ENCODE measurements around the gene CBX1.
A peak's percentile ranks its signal among the peaks of the same experiment; 100 is the strongest.
"Not testable (repeated sequence)": the region's sequence is repeated elsewhere in the genome, so short reads cannot be mapped to it uniquely, and the experiment has no call there.

CBX1 gene

GRCh38 chr17:48070195-48070594, 31.1 kb downstream of the CBX1 start:
- no peak for DNase-seq

DNA sequence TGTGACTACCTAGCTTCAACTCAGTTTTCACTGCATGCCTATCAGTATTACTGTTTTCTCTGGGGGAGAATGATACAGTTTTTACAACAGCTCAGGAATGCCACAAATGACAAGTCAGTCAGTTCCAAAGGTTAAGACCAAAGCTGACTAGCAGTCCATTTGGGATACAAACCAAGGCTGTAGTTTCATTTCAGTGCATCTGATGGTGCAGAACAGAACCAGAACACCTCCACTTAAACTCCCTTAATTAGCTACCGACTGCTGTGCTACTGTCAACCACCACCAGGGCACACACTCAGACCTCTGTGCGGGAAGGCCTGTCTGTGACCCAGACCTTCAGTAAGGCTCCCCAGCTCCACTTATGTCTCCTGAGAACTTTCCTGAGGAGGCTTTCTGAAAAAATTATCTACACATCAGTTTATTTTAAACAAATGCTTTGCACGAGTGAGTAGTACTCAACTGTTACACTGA, 32.8 kb downstream of the CBX1 start:
- no peak for DNase-seq

- not testable (repeated sequence) for DNase-seq
These were observed 33.5 kb downstream of the CBX1 start for GRCh38 chr17:48067808-48068207.

DNA sequence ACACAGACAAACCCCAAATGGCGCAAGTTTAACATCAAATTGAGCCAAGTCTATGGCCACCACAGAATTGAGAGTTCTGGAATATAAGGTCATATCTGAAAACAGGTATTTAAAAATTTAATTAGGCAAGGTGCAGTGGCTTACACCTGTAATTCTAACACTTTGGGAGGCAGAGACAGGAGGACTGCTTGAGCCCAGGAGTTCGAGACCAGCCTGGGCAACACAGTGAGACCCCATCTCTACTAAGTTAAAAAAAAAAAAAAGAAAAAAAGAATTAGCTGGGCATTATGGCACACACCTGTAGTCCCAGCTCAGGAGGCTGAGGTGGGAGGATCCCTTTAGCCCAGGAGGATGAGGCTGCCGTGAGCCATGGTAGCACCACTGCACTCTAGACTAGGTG, 34.0 kb downstream of the CBX1 start:
- DNase-seq = no peak

DNA sequence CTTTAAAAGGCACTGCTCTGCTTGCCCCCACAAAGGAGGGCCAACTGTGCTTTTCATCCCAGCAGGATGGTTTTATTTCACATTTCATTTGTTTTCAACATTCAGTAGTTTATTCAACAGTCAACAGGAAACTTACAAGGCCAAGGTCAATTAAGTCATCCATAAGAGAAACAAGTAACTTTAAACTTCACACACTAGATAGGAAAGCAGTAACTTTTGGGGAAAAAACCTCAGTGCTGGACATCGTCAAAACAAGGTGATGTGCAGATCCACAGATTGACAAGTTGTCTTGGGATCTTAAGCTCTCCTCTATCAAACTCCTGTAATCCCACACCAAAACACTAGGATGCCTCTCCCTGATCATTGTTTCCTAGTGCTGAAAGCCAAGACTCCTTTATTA, 34.6 kb downstream of the CBX1 start:
- no peak for DNase-seq

DNA sequence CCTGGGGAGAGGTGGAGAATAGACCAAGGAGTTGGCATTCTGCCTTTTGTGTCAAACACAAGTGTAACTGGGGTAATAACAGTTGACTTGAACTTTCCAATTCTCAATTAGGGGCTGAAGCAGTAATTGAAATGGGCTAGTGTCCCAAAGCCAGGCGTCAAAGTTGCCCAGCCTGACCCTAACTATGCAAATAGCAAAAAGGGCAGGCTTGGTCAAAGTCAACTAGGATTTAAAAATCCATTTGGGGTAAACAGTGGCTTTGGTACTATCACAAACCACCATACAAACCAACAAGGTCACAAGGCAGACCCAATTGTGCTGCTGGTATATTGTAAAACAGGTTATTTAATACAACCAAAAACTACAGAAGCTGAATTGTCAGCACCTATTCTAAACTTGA, 35.1 kb downstream of the CBX1 start:
- no peak for DNase-seq

GRCh38 chr17:48064638-48065037, 36.6 kb downstream of the CBX1 start:
- no peak for DNase-seq

DNA sequence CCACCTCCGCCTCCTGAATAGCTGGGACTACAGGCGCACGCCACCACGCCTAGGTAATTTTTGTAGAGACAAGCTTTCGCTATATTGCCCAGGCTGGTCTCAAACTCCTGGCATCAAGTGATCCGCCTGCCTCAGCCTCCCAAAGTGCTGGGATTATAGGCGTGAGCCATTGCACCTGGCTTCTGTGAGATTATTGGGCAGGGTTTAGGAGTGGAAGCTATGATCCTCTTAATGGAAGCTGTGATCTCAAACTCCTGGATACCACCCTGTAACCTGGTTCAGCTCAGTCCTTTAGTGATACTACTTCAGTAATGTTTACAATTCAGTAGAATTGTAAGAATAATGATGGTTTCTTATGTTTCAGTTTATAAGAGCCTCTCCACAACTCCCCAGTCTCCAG, 39.0 kb downstream of the CBX1 start:
- DNase-seq = no peak

GRCh38 chr17:48060249-48060648, 41.0 kb downstream of the CBX1 start:
- DNase-seq = no peak

GRCh38 chr17:48059125-48059668, 42.1 kb downstream of the CBX1 start:
- no peak for DNase-seq

GRCh38 chr17:48058393-48059124, 42.7 kb downstream of the CBX1 start:
- DNase-seq = no peak

- DNase-seq = no peak
These were observed 43.7 kb downstream of the CBX1 start for GRCh38 chr17:48057626-48058025.

DNA sequence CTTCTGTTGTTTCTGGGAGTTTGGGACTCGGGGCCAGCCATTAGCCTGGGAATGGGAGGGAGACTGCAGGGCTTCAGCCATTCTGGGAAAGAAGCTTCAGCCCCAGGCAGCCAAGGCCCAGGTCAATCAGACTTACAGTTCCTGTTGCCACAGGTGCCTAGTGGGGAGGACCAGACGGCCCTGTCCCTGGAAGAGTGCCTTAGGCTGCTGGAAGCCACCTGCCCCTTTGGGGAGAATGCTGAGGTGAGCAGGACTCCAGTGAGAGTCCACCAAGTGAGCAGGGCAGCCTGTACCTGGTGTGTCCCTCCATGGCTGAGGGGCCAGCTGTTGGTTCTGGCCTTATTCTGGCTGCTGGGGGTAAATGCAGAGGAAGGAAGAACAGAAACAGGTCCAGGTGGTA, 44.4 kb downstream of the CBX1 start:
- no peak for DNase-seq

- no peak for DNase-seq
These were observed 45.0 kb downstream of the CBX1 start for GRCh38 chr17:48056246-48056745.

DNA sequence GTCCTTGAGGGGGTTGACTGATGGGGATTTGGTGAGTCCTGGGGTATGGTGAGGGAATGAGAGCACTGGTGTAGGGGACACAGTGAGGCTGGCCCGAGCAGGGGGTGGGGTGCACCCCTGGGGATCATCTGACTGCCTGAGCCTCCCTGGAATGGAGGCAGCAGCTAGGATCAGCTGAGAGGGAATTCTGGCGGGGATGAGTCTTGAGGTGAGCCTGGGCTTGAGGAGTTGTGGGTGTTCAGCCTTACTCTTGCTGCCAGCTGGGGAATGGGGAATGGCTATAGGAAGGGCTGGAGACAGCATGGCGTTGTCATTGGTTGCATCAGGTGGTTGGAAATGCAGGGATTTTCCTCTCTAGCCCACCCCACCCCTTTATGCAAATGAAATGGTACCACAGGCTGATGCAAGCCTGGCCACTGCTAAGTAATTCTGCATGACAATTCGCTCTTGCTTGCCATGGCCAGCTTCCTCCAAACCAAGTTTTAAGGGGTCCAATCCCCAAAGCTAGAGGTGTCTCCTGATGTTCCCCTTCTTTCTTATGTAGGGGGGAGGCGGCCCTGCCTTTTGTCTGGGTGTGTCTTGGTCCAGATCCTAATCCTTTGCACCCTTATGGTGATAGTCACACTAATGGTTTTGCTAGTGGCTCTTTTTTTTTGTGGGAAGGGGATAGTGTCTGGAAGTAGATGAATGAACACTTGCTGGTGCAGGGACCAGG, 45.6 kb downstream of the CBX1 start:
- no peak for DNase-seq

- DNase-seq = peak; percentile 91
These were observed 46.8 kb downstream of the CBX1 start for GRCh38 chr17:48054238-48055185.

DNA sequence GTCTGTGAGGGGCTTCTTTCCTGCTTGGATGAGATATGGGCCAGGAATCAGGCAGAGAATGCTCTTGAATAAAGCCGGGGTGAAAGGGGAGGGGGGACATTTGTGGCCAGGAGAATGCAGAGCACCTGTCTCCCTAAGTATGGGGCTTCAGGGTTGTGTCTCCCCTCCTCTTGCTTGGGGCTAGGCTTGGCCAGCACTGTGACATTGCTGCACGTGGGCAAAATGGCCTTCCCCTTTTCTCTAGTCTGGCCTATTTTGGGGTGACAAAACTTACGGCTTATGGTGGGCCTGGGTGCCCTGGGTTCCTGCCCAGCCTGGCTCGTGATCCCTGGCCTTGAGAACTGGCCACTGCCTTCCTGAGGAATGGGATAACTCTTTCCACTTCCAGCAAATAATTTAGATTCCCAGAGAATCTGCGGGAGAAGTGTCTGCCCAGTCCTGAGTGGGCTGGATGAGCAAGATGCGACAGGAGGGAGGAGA, 47.5 kb downstream of the CBX1 start:
- no peak for DNase-seq

- DNase-seq = peak; percentile 29
These were observed 48.1 kb downstream of the CBX1 start for GRCh38 chr17:48052956-48053757.

DNA sequence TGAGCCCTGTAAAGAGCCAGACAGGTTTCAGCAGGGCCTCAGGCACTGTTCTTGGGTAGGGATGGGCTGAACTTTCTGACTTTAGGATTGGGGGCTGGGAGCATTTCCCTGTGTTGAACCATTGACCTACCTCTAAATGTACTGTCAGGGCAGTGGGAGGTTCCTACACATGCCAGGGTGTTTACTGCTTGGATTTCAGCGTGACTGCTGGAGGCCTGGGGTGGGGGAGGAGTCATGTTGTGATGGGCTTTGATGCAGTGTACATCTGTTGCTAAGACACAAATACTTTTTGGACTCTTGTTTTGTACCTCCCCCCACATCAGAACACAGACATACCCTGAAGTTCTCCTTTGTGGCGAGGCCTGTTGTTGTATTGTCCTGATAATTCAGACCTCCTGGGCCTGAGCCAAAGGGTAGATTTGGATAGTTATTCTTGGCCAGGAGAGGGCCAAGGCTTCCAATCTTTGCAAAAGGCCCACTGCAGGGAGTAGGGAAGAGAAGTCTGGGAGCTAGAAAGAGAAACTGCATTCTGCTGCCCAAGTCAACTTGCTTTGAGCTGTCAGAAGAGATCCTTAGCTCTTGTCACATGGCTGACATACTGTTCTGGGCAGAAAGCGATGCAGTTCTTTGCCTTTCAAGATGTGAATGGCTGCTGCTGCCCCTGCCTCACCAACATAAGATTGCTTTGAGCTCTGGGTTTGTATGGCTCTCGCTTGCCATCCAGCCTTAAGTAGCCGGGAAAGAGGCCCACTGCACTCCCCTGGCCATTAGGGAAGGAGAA, 49.4 kb downstream of the CBX1 start:
- no peak for DNase-seq

DNA sequence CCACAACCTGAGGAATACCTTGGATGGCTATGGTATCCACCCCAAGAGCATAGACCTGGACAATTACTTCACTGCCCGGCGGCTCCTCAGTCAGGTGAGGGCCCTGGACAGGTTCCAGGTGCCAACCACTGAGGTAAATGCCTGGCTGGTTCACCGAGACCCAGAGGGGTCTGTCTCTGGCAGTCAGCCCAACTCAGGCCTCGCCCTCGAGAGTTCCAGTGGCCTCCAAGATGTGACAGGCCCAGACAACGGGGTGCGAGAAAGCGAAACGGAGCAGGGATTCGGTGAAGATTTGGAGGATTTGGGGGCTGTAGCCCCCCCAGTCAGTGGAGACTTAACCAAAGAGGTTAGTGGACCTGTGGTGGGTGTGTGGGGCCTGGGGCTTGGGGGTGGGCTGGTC, 50.0 kb downstream of the CBX1 start:
- DNase-seq = no peak

All from NCI-H2171 (cell line).